Posterior vena cava (tissue), 2 donors: ENCODE data around the gene ACTL7A. TPM values are rescaled to one million over a fixed set of nuclear protein-coding genes. Genes with fewer than 3 reads are reported as not detected.
"Not testable (repeated sequence)": the region's sequence is repeated elsewhere in the genome, so short reads cannot be mapped to it uniquely, and the experiment has no call there.

Experiments
- DNase-seq: peaks from one replicate; pipeline ENCODE4 v3.0.0-alpha.2; 2020; ENCODE audit warnings: low spot score
- intact Hi-C, 2 donors: fragments of 100-400 bp; cut with DNase I; formaldehyde crosslinking; loops; one replicate each; pipeline versions ENCODE4 v1.14.1 to v1.14.2; 2022 to 2023
- long read RNA-seq, 2 donors: library from polyadenylated mRNA; unstranded; transcript quantifications; one replicate each; pipeline ENCODE4 v2.0.0, GENCODE V29; 2020 to 2021
- total RNA-seq, 2 donors: library from RNA; stranded (reverse); fragmentation: NEBNext Ultra II Directional; extraction: Animal tissue kit (Norgen Biotek cat#: 25700); gene quantifications; one replicate each; pipeline ENCODE4 v1.2.1, GENCODE V29; 2021
- donor health status: DM: yes; HTN: yes; CAD: no.
- donor health status: DM: yes; HTN: yes; CAD: no.

ACTL7A gene
- total RNA-seq, result not detected
- long read RNA-seq, donor 1, result 0 reads
- long read RNA-seq, donor 2, result 0 reads

- intact Hi-C loops, result no loop called here
These were observed at the start of gene ACTL7A for GRCh38 chr9:108861997-108862396. TSS of gene ACTL7A (plus strand) at chr9:108862266. CDS start at chr9:108862323, 57 bp downstream.

GRCh38 chr9:108812396-108813025 lies 49.6 kb upstream of the ACTL7A start:
- intact Hi-C loops, result no loop called here
- no peak for DNase-seq

More at GRCh38 chr9:108861997-108862396, at the start of gene ACTL7A:
- DNase-seq, result no peak

GRCh38 chr9:108813951-108814601 lies 48.0 kb upstream of the ACTL7A start:
- DNase-seq, result no peak
- intact Hi-C loops, result no loop called here

GRCh38 chr9:108815156-108815555 lies 46.9 kb upstream of the ACTL7A start:
- intact Hi-C loops, result no loop called here
- DNase-seq, result no peak

GRCh38 chr9:108816037-108816436 lies 46.0 kb upstream of the ACTL7A start:
- intact Hi-C loops, result no loop called here
- no peak for DNase-seq

- DNase-seq, result no peak
- intact Hi-C loops, result no loop called here
These were observed 38.2 kb upstream of the ACTL7A start for GRCh38 chr9:108823829-108824228.

- intact Hi-C loops, result no loop called here
- no peak for DNase-seq
These were observed 31.8 kb upstream of the ACTL7A start for GRCh38 chr9:108830272-108830671.

GRCh38 chr9:108831496-108832178 lies 30.4 kb upstream of the ACTL7A start:
- intact Hi-C loops, result no loop called here
- DNase-seq, result no peak

GRCh38 chr9:108832179-108832500 lies 29.9 kb upstream of the ACTL7A start:
- no peak for DNase-seq
- intact Hi-C loops, result no loop called here

- intact Hi-C loops, result no loop called here
These were observed 27.0 kb upstream of the ACTL7A start for GRCh38 chr9:108834959-108835665.

GRCh38 chr9:108835831-108836230 lies 26.2 kb upstream of the ACTL7A start:
- intact Hi-C loops, result no loop called here
- DNase-seq, result no peak

More at GRCh38 chr9:108834959-108835665, 27.0 kb upstream of the ACTL7A start:
- DNase-seq, result no peak

- DNase-seq, result no peak
- intact Hi-C loops, result no loop called here
These were observed 25.7 kb upstream of the ACTL7A start for GRCh38 chr9:108836319-108836718.

- intact Hi-C loops, result no loop called here
- DNase-seq, result no peak
These were observed 25.3 kb upstream of the ACTL7A start for GRCh38 chr9:108836781-108837180.

- DNase-seq, result no peak
- intact Hi-C loops, result no loop called here
These were observed 24.5 kb upstream of the ACTL7A start for GRCh38 chr9:108837530-108837929.

- no peak for DNase-seq
- intact Hi-C loops, result no loop called here
These were observed 24.0 kb upstream of the ACTL7A start for GRCh38 chr9:108838017-108838416.

GRCh38 chr9:108839561-108839960 lies 22.5 kb upstream of the ACTL7A start:
- DNase-seq, intact Hi-C loops: not testable (repeated sequence)

GRCh38 chr9:108842610-108843295 lies 19.3 kb upstream of the ACTL7A start:
- no peak for DNase-seq
- intact Hi-C loops, result no loop called here

GRCh38 chr9:108844391-108844790 lies 17.7 kb upstream of the ACTL7A start:
- intact Hi-C loops, result no loop called here
- no peak for DNase-seq

- no peak for DNase-seq
- intact Hi-C loops, result no loop called here
These were observed 17.2 kb upstream of the ACTL7A start for GRCh38 chr9:108844856-108845255.
